Stimulated activated memory B cell treated with anti-CD40 and anti-IgM and Interleukin-4, amounts not matched to agents 10 μg/mL and 1 μg/mL and 100 μg/mL, for 72 hours (primary cell): ENCODE results near the gene STIM1.
"Not testable (repeated sequence)": the region's sequence is repeated elsewhere in the genome, so short reads cannot be mapped to it uniquely, and the experiment has no call there.

Source experiments
- ATAC-seq: fragments of 150-1000 bp; cut with Tn5 transposase; 2 replicates; pipeline ENCODE4 v1.10.0; 2021
- H3K27ac Mint-ChIP-seq: one replicate; pipeline ENCODE4 v1.8.0; 2022; ENCODE audit warnings: mild to moderate bottlenecking, mixed read lengths
- H3K27me3 Mint-ChIP-seq: one replicate; pipeline ENCODE4 v1.8.0; 2022; ENCODE audit warnings: mixed read lengths
- H3K36me3 Mint-ChIP-seq: one replicate; pipeline ENCODE4 v1.8.0; 2022; ENCODE audit warnings: mixed read lengths
- H3K4me1 Mint-ChIP-seq: one replicate; pipeline ENCODE4 v1.8.0; 2022; ENCODE audit warnings: mixed read lengths
- H3K4me3 Mint-ChIP-seq: one replicate; pipeline ENCODE4 v1.8.0; 2022; ENCODE audit warnings: mild to moderate bottlenecking, moderate library complexity, mixed read lengths
- H3K9me3 Mint-ChIP-seq: one replicate; pipeline ENCODE4 v1.8.0; 2022; ENCODE audit warnings: mixed read lengths

STIM1 gene

DNA sequence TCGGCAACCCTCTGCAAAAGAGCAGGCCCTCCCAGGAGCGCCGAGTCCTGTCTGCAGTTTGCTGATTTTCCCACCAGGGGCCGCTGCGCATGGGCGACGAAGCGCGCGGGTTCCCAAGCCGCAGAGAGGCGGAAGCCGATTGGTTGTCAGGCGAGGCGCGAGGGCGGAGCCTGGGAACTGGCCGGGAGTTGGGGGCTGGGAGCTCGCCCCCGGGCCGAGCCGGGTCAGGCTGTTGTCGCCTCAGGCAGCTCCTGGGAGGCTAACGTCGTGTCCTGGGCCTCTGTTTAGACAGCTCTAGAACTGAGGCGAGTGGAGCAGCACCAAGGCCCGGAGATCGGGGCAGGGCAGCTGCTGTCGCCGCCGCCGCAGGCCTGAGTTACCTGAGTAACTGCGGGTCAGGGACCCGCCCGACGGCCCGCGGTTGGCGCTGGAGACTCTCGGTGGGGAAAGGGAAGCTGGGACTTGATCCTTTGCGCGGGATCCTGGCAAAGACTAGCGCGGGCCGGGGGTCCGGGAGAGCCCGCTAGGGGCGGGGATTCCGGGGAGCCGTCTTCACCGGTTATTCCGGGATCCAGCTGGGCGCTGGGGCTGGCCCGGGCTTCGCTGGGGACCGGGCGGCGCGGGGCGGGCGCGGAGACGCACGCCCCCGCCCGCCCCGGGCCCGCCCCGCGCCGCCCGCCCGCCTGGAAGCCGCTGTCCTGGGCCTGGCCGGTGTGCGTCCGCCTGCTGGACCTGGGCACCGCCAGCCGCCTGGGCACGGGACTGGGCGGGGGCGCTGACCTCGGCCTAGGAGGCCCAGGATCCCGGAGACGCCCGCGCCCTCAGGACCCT, at the start of gene STIM1:
Gene STIM1, plus strand, starts transcription at position 688 of the 831 bp plus-strand sequence. CDS start 607 bp downstream, outside the sequence.
- H3K27me3 Mint-ChIP-seq: no peaks in the 10 kb centered on the region
- peaks cover 61% of the 10 kb centered on the region for H3K4me1 Mint-ChIP-seq
- peak; percentile 91 for ATAC-seq
- H3K4me3 Mint-ChIP-seq: peak within 1 kb of the TSS; percentile 99
- no peaks in the 10 kb centered on the region for H3K36me3 Mint-ChIP-seq
- H3K9me3 Mint-ChIP-seq: no peaks in the 10 kb centered on the region
- peak within 1 kb of the TSS; percentile 98 for H3K27ac Mint-ChIP-seq

GRCh38 chr11:3807909-3808860, 47.3 kb upstream of the STIM1 start, which contains the start of gene PGAP2:
Gene PGAP2 (plus strand): TSS chr11:3808560. CDS start chr11:3811260, 2,700 bp downstream.
- Mint-ChIP-seq H3K9me3 (no peaks in the 10 kb centered on the region), H3K4me1 (peaks cover 21% of the 10 kb centered on the region), H3K4me3 (peak within 1 kb of the TSS; percentile 97), H3K36me3 (no peaks in the 10 kb centered on the region), H3K27ac (peak within 1 kb of the TSS; percentile 82), H3K27me3 (no peaks in the 10 kb centered on the region)
- peak; percentile 85 for ATAC-seq

- no peaks in the 10 kb centered on the region for H3K36me3 Mint-ChIP-seq
- peaks cover 21% of the 10 kb centered on the region for H3K4me1 Mint-ChIP-seq
- peak overlapping the region; percentile 82 for H3K27ac Mint-ChIP-seq
- no peaks in the 10 kb centered on the region for H3K9me3 Mint-ChIP-seq
- H3K4me3 Mint-ChIP-seq: peak overlapping the region; percentile 97
- no peaks in the 10 kb centered on the region for H3K27me3 Mint-ChIP-seq
- peak; percentile 88 for ATAC-seq
These were observed 46.4 kb upstream of the STIM1 start for GRCh38 chr11:3808861-3809623.

DNA sequence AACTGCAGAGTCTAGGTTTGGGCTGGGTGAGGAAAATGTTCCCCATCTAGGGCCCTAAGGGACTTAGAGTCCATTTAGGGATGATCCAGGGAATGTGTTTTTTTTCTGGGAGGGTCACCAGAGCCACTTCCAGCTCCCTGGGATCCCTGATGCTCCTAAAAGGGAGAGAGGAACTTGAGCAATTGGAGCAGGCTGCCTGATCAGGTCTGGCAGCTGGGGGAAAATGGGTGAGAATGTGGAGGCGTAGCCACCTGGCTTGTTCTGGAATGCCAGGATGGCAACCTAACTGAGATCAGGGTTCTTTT, 45.9 kb upstream of the STIM1 start:
- H3K4me3 Mint-ChIP-seq: no peak overlapping the region
- H3K9me3 Mint-ChIP-seq: no peaks in the 10 kb centered on the region
- H3K27ac Mint-ChIP-seq: no peak overlapping the region
- H3K27me3 Mint-ChIP-seq: no peaks in the 10 kb centered on the region
- H3K36me3 Mint-ChIP-seq: peaks cover 2% of the 10 kb centered on the region
- ATAC-seq: no peak
- H3K4me1 Mint-ChIP-seq: peaks cover 21% of the 10 kb centered on the region

GRCh38 chr11:3810446-3810845, 45.0 kb upstream of the STIM1 start:
- no peak for ATAC-seq
- Mint-ChIP-seq H3K27me3 (no peaks in the 10 kb centered on the region), H3K36me3 (peaks cover 6% of the 10 kb centered on the region), H3K9me3 (no peaks in the 10 kb centered on the region), H3K4me3 (no peak overlapping the region), H3K4me1 (peaks cover 21% of the 10 kb centered on the region), H3K27ac (peak overlapping the region; percentile 9)

DNA sequence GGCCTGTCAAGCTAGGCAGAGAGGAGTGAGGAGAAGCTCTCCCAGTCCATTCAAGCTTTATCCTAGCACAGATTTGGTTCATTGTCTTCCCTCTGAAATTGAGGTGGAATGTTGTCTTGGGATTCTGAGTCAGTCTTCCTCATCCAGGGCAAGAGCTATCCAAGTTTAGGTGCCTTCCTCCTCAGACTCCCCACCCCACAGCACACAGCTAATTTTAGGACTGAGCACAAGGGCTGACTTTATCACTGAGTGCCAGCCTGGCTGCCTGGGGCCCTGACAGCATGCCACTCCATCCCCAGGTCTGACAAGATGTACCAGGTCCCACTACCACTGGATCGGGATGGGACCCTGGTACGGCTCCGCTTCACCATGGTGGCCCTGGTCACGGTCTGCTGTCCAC, 44.5 kb upstream of the STIM1 start:
- peaks cover 6% of the 10 kb centered on the region for H3K36me3 Mint-ChIP-seq
- H3K9me3 Mint-ChIP-seq: no peaks in the 10 kb centered on the region
- peaks cover 21% of the 10 kb centered on the region for H3K4me1 Mint-ChIP-seq
- ATAC-seq: no peak
- H3K27me3 Mint-ChIP-seq: no peaks in the 10 kb centered on the region
- H3K27ac Mint-ChIP-seq: no peak overlapping the region
- H3K4me3 Mint-ChIP-seq: no peak overlapping the region

- Mint-ChIP-seq H3K36me3 (peaks cover 12% of the 10 kb centered on the region), H3K27ac (peak overlapping the region; percentile 33)
- not testable (repeated sequence) for H3K4me1 Mint-ChIP-seq, H3K9me3 Mint-ChIP-seq, H3K27me3 Mint-ChIP-seq, H3K4me3 Mint-ChIP-seq, ATAC-seq
These were observed 40.6 kb upstream of the STIM1 start for GRCh38 chr11:3814832-3815231.

- Mint-ChIP-seq H3K4me1 (no peaks in the 10 kb centered on the region), H3K4me3 (no peak overlapping the region), H3K9me3 (no peaks in the 10 kb centered on the region), H3K27me3 (no peaks in the 10 kb centered on the region), H3K27ac (no peak overlapping the region), H3K36me3 (peaks cover 12% of the 10 kb centered on the region)
- ATAC-seq: no peak
These were observed 39.6 kb upstream of the STIM1 start for GRCh38 chr11:3815845-3816244.

DNA sequence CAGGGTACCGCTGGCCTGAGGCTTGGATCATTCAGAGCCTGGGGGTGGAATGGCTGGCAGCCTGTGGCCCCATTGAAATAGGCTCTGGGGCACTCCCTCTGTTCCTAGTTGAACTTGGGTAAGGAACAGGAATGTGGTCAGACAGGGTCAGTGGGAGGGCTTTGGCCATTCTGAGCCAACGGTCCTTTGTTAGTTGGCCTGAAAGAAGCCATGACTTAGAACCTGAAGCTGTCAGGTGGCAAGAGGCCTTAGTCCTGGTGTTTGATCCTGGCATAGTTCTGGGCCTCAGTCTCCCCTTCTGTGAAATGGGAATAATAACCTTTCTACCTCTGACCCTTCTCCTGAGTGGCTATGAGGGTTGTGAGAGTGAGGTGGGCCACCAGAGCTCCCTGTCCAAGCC, 38.8 kb upstream of the STIM1 start:
- peaks cover 12% of the 10 kb centered on the region for H3K36me3 Mint-ChIP-seq
- ATAC-seq: no peak
- no peak overlapping the region for H3K27ac Mint-ChIP-seq
- no peaks in the 10 kb centered on the region for H3K4me1 Mint-ChIP-seq
- H3K4me3 Mint-ChIP-seq: no peak overlapping the region
- H3K27me3 Mint-ChIP-seq: no peaks in the 10 kb centered on the region
- H3K9me3 Mint-ChIP-seq: no peaks in the 10 kb centered on the region

- H3K4me1 Mint-ChIP-seq: no peaks in the 10 kb centered on the region
- no peak overlapping the region for H3K27ac Mint-ChIP-seq
- H3K9me3 Mint-ChIP-seq: no peaks in the 10 kb centered on the region
- no peak overlapping the region for H3K4me3 Mint-ChIP-seq
- ATAC-seq: no peak
- no peaks in the 10 kb centered on the region for H3K27me3 Mint-ChIP-seq
- peaks cover 12% of the 10 kb centered on the region for H3K36me3 Mint-ChIP-seq
These were observed 38.2 kb upstream of the STIM1 start for GRCh38 chr11:3817181-3817800.

DNA sequence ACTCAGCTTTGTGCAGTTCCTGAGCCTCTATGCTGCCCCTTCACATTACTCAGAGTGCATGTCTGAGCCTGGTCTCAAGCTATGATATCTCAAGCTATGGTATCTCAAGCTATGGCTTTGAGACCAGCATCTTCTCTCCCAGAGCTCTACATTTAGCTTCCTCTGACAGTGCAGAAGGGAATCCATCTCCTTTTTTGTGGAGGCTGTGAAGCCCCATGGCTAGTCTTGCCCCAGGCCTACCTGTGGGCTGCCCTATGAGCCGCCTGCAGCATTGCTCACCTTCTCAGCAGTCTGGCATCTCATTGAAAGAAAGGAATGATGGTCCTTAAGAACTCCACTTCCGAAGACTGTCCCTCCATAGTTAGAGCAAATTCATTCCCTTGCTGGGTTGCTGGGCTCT, 34.5 kb upstream of the STIM1 start:
- H3K4me3 Mint-ChIP-seq: no peak overlapping the region

DNA sequence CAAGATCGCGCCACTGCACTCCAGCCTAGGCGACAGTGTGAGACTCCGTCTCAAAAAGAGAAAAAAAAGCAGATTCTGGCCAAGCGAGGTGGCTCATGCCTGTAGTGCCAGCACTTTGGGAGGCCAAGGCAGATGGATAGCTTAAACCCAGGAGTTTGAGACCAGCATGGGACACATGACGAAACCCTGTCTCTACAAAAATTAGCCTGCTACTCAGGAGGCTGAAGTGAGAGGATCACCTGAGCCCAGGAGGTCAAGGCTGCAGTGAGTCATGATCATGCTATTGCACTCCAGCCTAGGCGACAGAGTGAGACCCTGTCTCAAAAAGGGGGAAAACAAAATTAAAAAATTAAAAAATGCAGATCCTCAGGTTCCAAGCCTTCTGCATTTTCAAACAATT, 33.2 kb upstream of the STIM1 start:
- no peak for ATAC-seq

More for the DNA sequence above, 34.5 kb upstream of the STIM1 start:
- H3K9me3 Mint-ChIP-seq: no peaks in the 10 kb centered on the region
- H3K27ac Mint-ChIP-seq: no peak overlapping the region
- no peaks in the 10 kb centered on the region for H3K27me3 Mint-ChIP-seq
- peaks cover 27% of the 10 kb centered on the region for H3K36me3 Mint-ChIP-seq
- ATAC-seq: no peak
- H3K4me1 Mint-ChIP-seq: peaks cover 27% of the 10 kb centered on the region

GRCh38 chr11:3823303-3823702, 32.2 kb upstream of the STIM1 start:
- no peak overlapping the region for H3K4me3 Mint-ChIP-seq
- no peaks in the 10 kb centered on the region for H3K9me3 Mint-ChIP-seq
- peak overlapping the region; percentile 55 for H3K27ac Mint-ChIP-seq
- H3K36me3 Mint-ChIP-seq: peaks cover 43% of the 10 kb centered on the region
- H3K4me1 Mint-ChIP-seq: peaks cover 49% of the 10 kb centered on the region
- H3K27me3 Mint-ChIP-seq: no peaks in the 10 kb centered on the region
- ATAC-seq: no peak

More for the DNA sequence above, 33.2 kb upstream of the STIM1 start:
- Mint-ChIP-seq H3K9me3 (no peaks in the 10 kb centered on the region), H3K4me3 (no peak overlapping the region), H3K4me1 (peaks cover 40% of the 10 kb centered on the region), H3K27me3 (no peaks in the 10 kb centered on the region), H3K27ac (no peak overlapping the region), H3K36me3 (peaks cover 37% of the 10 kb centered on the region)

DNA sequence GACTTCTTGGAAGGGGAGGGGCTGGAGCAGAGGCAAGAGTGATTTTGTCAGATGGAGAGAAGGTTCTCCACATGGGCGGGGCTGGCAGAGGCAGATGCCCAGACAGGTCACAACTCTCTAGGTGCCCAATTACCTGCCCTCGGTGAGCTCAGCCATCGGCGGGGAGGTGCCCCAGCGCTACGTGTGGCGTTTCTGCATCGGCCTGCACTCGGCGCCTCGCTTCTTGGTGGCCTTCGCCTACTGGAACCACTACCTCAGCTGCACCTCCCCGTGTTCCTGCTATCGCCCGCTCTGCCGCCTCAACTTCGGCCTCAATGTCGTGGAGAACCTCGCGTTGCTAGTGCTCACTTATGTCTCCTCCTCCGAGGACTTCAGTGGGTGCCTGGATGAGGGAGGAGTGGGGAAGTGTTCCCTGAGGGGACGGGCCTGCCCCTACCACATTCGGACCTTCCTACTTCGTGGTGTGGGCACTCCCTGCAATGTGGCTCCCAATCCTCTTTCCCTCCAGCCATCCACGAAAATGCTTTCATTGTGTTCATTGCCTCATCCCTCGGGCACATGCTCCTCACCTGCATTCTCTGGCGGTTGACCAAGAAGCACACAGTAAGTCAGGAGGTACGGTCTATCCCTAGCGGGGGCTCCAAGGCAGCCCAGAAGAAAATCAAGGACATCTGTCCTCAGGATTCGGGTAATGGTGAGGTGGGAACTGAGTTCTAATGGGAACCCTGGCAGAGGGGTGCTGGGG, 31.5 kb upstream of the STIM1 start:
- Mint-ChIP-seq H3K4me1 (peaks cover 49% of the 10 kb centered on the region), H3K36me3 (peaks cover 43% of the 10 kb centered on the region), H3K27me3 (no peaks in the 10 kb centered on the region), H3K4me3 (no peak overlapping the region), H3K9me3 (no peaks in the 10 kb centered on the region), H3K27ac (peak overlapping the region; percentile 55)
- ATAC-seq: no peak
